Neural progenitor cell (in vitro differentiated cells): ENCODE data around the gene SMCHD1. TPM values are rescaled to one million over a fixed set of nuclear protein-coding genes. Genes with fewer than 3 reads are reported as not detected.
"Not testable (repeated sequence)": the region's sequence is repeated elsewhere in the genome, so short reads cannot be mapped to it uniquely, and the experiment has no call there.

Source experiments
- DNase-seq: peaks from one replicate; pipeline ENCODE4 v3.0.0-alpha.2; 2016; ENCODE audit warnings: low spot score
- H2AFZ ChIP-seq: fragments of 200-600 bp; sonication (generic); replicated peaks from 2 replicates; pipeline ENCODE4 v1.6.1; 2016; ENCODE audit warnings: antibody characterized with exemption
- H3F3A ChIP-seq: fragments of 200-600 bp; sonication (generic); 2 replicates; pipeline ENCODE4 v1.6.1; 2016; ENCODE audit warnings: antibody characterized with exemption, low read depth
- H3K27ac ChIP-seq: fragments of 200-600 bp; sonication (generic); 2 replicates; pipeline ENCODE4 v1.5.1; 2016; ENCODE audit warnings: mild to moderate bottlenecking
- H3K27me3 ChIP-seq: fragments of 200-600 bp; sonication (generic); 2 replicates; pipeline ENCODE4 v1.6.1; 2016; ENCODE audit warnings: mild to moderate bottlenecking, moderate library complexity
- H3K36me3 ChIP-seq: fragments of 200-600 bp; sonication (generic); 2 replicates; pipeline ENCODE4 v1.5.1; 2016
- H3K4me1 ChIP-seq: fragments of 200-600 bp; sonication (generic); 2 replicates; pipeline ENCODE4 v1.6.1; 2016; ENCODE audit warnings: mixed run types
- H3K4me2 ChIP-seq: fragments of 200-600 bp; sonication (generic); 2 replicates; pipeline ENCODE4 v1.6.1; 2016
- H3K4me3 ChIP-seq: fragments of 200-600 bp; sonication (generic); 2 replicates; pipeline ENCODE4 v1.5.1; 2016
- H3K79me2 ChIP-seq: fragments of 200-600 bp; sonication (generic); 2 replicates; pipeline ENCODE4 v1.6.1; 2016; ENCODE audit warnings: low read depth
- H3K9ac ChIP-seq: fragments of 200-600 bp; sonication (generic); 2 replicates; pipeline ENCODE4 v1.6.1; 2016
- H3K9me3 ChIP-seq: fragments of 200-600 bp; sonication (generic); 2 replicates; pipeline ENCODE4 v1.5.1; 2016; ENCODE audit warnings: low read depth
- H4K20me1 ChIP-seq: fragments of 200-600 bp; sonication (generic); 2 replicates; pipeline ENCODE4 v1.6.1; 2016; ENCODE audit warnings: low read depth
- H3K27ac Mint-ChIP-seq: 3 replicates; pipeline ENCODE4 v1.8.0; 2021; ENCODE audit warnings: mixed read lengths
- H3K27me3 Mint-ChIP-seq: 2 replicates; pipeline ENCODE4 v1.8.0; 2022; ENCODE audit warnings: low read depth, mild to moderate bottlenecking, inconsistent platforms, moderate library complexity, mixed read lengths; ENCODE audit not compliant: insufficient read depth
- H3K36me3 Mint-ChIP-seq: 3 replicates; pipeline ENCODE4 v1.8.0; 2021; ENCODE audit warnings: mixed read lengths
- H3K4me1 Mint-ChIP-seq: 3 replicates; pipeline ENCODE4 v1.8.0; 2021; ENCODE audit warnings: mixed read lengths
- H3K4me3 Mint-ChIP-seq: 3 replicates; pipeline ENCODE4 v1.8.0; 2021; ENCODE audit warnings: mild to moderate bottlenecking, moderate library complexity, mixed read lengths
- H3K9me3 Mint-ChIP-seq: 3 replicates; pipeline ENCODE4 v1.8.0; 2020; ENCODE audit warnings: mixed read lengths
- EZH2 ChIP-seq: fragments of 200-600 bp; sonication (generic); IDR thresholded peaks from 2 replicates; pipeline ENCODE4 v1.6.1; 2017; ENCODE audit warnings: antibody characterized with exemption, mild to moderate bottlenecking, moderate library complexity
- EZH2phosphoT487 ChIP-seq: fragments of 200-600 bp; sonication (generic); IDR thresholded peaks from 2 replicates; pipeline ENCODE4 v1.6.1; 2017; ENCODE audit warnings: antibody characterized with exemption
- total RNA-seq: library from RNA; depleted of rRNA; stranded (reverse); fragments of >200 nt; gene quantifications from 2 replicates; pipeline ENCODE4 v1.2.3, GENCODE V29; 2015; ENCODE audit warnings: low replicate concordance
- TF ChIP-seq, protein P1 (sequence below): fragments of 200-600 bp; sonication (generic); IDR thresholded peaks from 2 replicates; pipeline ENCODE4 v1.5.1; 2017; ENCODE audit warnings: antibody characterized with exemption, mild to moderate bottlenecking

SMCHD1 gene
- total RNA-seq, 1 donor from 2014 or later, result 127 TPM

DNA sequence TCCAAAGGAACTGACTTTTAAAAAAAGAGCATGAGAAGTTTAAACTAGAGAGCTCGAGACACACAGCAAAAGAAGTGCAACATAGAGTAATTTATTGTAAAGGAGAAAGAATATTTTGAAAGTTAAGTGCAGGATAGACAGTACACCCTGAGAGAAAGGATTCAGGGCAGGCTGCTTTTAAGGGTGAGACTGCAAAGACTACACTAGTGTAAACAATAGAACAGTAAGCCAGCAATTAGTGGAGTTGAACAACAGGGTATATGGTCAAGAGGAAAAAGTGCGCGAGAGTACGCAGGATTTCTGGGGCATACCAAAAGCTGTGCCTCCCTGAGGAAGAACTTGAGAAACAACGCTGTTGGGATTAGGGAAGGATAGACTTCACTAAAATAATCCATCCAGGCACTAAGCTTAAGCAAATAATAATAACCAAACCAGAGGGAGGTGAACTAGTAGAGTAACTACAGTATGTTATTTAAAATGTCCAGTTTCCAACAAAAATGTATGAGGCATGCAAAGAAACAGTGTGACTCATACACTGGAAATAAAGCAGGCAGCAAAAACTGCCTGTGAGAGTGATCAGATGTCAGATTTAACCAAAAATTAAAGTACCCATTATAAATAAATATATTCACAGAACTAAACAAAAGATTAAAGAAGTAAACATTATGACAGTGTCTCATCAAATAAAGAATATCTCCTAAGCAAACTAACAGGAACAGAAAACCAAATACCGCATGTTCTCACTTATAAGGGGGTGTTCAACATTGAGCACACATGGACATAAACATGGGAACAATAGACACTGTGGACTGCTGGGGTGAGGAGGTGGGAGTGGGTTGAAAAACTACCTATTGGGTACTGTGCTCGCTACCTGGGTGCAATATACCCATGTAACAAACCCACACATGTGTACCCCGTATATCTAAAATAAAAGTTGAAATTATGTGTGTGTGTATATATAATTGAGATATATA, 150.7 kb downstream of the SMCHD1 start:
- H3K4me1 ChIP-seq, result peaks cover 12% of the 10 kb centered on the region
- no peaks in the 10 kb centered on the region for H4K20me1 ChIP-seq
- H3K27ac ChIP-seq, result peak overlapping the region; percentile 45
- no peak overlapping the region for H3K4me2 ChIP-seq
- H3K4me3 Mint-ChIP-seq, result no peak overlapping the region
- no peak overlapping the region for H3K4me3 ChIP-seq
- peaks cover 2% of the 10 kb centered on the region for H3K27me3 Mint-ChIP-seq
- no peaks in the 10 kb centered on the region for H3K27me3 ChIP-seq
- H3F3A ChIP-seq, result peaks cover 8% of the 10 kb centered on the region
- DNase-seq, result peak; percentile 4
- no peaks in the 10 kb centered on the region for H3K9me3 ChIP-seq
- no peak overlapping the region for H3K9ac ChIP-seq
- H2AFZ ChIP-seq, result no peak overlapping the region
- H3K36me3 ChIP-seq, result peaks cover 7% of the 10 kb centered on the region
- peaks cover 16% of the 10 kb centered on the region for H3K9me3 Mint-ChIP-seq
- TF ChIP-seq, protein P1, sequence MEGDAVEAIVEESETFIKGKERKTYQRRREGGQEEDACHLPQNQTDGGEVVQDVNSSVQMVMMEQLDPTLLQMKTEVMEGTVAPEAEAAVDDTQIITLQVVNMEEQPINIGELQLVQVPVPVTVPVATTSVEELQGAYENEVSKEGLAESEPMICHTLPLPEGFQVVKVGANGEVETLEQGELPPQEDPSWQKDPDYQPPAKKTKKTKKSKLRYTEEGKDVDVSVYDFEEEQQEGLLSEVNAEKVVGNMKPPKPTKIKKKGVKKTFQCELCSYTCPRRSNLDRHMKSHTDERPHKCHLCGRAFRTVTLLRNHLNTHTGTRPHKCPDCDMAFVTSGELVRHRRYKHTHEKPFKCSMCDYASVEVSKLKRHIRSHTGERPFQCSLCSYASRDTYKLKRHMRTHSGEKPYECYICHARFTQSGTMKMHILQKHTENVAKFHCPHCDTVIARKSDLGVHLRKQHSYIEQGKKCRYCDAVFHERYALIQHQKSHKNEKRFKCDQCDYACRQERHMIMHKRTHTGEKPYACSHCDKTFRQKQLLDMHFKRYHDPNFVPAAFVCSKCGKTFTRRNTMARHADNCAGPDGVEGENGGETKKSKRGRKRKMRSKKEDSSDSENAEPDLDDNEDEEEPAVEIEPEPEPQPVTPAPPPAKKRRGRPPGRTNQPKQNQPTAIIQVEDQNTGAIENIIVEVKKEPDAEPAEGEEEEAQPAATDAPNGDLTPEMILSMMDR, result no peak
- TF ChIP-seq EZH2, result no peak
- TF ChIP-seq EZH2phosphoT487, result no peak
- H3K27ac Mint-ChIP-seq, result no peak overlapping the region
- no peaks in the 10 kb centered on the region for H3K79me2 ChIP-seq
- H3K4me1 Mint-ChIP-seq, result no peaks in the 10 kb centered on the region
- H3K36me3 Mint-ChIP-seq, result peaks cover 14% of the 10 kb centered on the region

DNA sequence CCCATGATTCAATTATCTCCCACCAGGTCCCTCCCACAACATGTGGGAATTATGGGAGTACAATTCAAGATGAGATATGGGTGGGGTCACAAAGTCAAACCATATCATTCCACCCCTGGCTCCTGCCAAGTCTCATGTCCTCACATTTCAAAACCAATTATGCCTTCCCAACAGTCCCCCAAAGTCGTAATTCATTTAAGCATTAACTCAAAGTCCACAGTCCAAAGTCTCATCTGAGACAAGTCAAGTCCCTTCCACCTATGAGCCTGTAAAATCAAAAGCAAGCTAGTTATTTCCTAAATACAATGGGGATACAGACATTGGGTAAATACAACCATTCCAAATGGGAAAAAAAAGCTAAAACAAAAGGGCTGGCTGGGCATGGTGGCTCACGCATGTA, 153.1 kb downstream of the SMCHD1 start:
- not testable (repeated sequence) for H3K4me1 Mint-ChIP-seq, H4K20me1 ChIP-seq, H3K27ac Mint-ChIP-seq

DNA sequence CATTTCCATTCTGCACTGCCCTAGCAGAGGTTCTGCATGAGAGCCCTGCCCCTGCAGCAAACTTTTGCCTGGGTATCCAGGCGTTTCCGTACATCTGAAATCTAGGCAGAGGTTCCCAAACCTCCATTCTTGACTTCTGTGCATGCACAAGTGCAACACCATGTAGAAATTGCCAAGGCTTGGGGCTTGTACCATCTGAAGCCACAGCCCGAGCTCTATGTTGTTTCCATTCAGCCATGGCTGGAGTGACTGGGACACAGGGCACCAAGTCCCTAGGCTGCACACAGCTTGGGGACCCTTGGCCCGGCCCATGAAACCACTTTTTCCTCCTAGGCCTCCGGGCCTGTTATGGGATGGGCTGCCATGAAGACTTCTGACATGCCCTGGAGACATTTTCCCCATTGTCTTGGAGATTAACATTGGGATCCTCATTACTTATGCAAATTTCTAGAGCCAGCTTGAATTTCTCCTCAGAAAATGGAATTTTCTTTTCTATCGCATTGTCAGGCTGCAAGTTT, 154.2 kb downstream of the SMCHD1 start:
- H3K27me3 ChIP-seq, DNase-seq, H3K27ac Mint-ChIP-seq, H3K4me3 Mint-ChIP-seq, H2AFZ ChIP-seq, H3K4me2 ChIP-seq, H3K27ac ChIP-seq, H3K79me2 ChIP-seq, H3K9ac ChIP-seq, H3K9me3 ChIP-seq, H3K36me3 ChIP-seq, H3F3A ChIP-seq, H4K20me1 ChIP-seq, H3K4me1 Mint-ChIP-seq, H3K4me3 ChIP-seq, H3K27me3 Mint-ChIP-seq: not testable (repeated sequence)
- Mint-ChIP-seq H3K36me3 (peaks cover 14% of the 10 kb centered on the region), H3K9me3 (peaks cover 28% of the 10 kb centered on the region)
- peaks cover 11% of the 10 kb centered on the region for H3K4me1 ChIP-seq

More for the DNA sequence above, 153.1 kb downstream of the SMCHD1 start:
- not testable (repeated sequence) for H3K27me3 Mint-ChIP-seq, H3K4me3 Mint-ChIP-seq, H3K9ac ChIP-seq, H2AFZ ChIP-seq, H3F3A ChIP-seq, H3K4me3 ChIP-seq, H3K36me3 ChIP-seq, H3K79me2 ChIP-seq, H3K9me3 ChIP-seq, H3K27ac ChIP-seq, H3K4me2 ChIP-seq, H3K27me3 ChIP-seq, DNase-seq
- peaks cover 20% of the 10 kb centered on the region for H3K9me3 Mint-ChIP-seq
- H3K36me3 Mint-ChIP-seq, result peaks cover 14% of the 10 kb centered on the region
- peaks cover 12% of the 10 kb centered on the region for H3K4me1 ChIP-seq

DNA sequence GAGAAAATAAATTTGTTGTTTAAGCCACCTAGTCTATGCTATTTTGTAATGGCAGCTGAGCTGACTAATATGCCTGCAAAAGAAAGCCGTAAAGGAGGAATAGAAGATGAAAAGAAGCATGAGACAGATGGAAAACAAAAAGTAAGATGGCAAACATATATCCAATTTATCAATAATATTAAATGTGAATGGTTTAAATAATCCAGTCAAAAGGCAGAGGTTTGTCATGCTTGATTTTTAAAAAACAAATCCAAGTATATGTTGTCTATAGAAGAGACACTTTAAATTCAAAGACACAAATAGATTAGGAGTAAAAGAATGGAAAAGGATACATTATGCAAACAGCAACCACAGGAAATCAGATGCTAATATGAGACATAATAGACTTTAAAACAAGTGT, 155.9 kb downstream of the SMCHD1 start:
- H3K27ac Mint-ChIP-seq, result no peak overlapping the region
- no peak overlapping the region for H3K4me2 ChIP-seq
- H3K27ac ChIP-seq, result no peak overlapping the region
- H3K27me3 ChIP-seq, result no peaks in the 10 kb centered on the region
- H3K36me3 ChIP-seq, result peaks cover 7% of the 10 kb centered on the region
- no peak overlapping the region for H3K4me3 ChIP-seq
- H3F3A ChIP-seq, result no peaks in the 10 kb centered on the region
- no peak overlapping the region for H3K4me3 Mint-ChIP-seq
- H3K4me1 ChIP-seq, result no peaks in the 10 kb centered on the region
- peaks cover 2% of the 10 kb centered on the region for H3K27me3 Mint-ChIP-seq
- no peaks in the 10 kb centered on the region for H3K9me3 ChIP-seq
- peaks cover 7% of the 10 kb centered on the region for H3K36me3 Mint-ChIP-seq
- no peak overlapping the region for H2AFZ ChIP-seq
- H3K79me2 ChIP-seq, result no peaks in the 10 kb centered on the region
- H3K9me3 Mint-ChIP-seq, result peaks cover 39% of the 10 kb centered on the region
- no peaks in the 10 kb centered on the region for H4K20me1 ChIP-seq
- TF ChIP-seq EZH2, result no peak
- no peak for TF ChIP-seq EZH2phosphoT487
- TF ChIP-seq, protein P1, result no peak
- DNase-seq, result no peak
- H3K9ac ChIP-seq, result no peak overlapping the region
- H3K4me1 Mint-ChIP-seq, result no peaks in the 10 kb centered on the region
